Tongue (tissue), 2 donors: ENCODE data around the gene NDUFA11. TPM values are rescaled to one million over a fixed set of nuclear protein-coding genes. Genes with fewer than 3 reads are reported as not detected.
A peak's percentile ranks its signal among the peaks of the same experiment; 100 is the strongest.

Experiments
- DNase-seq: peaks from one replicate; pipeline ENCODE4 v3.0.0-alpha.2; 2015
- total RNA-seq: library from RNA; depleted of rRNA; stranded (reverse); fragments of >200 nt; gene quantifications from one replicate; pipeline ENCODE4 v1.2.3, GENCODE V29; 2014

Gene NDUFA11
- 139 TPM for total RNA-seq

GRCh38 chr19:5903624-5904351 lies at the start of gene NDUFA11:
NDUFA11 (minus strand) TSS chr19:5903790; CDS start chr19:5903708, 82 bp downstream.
- peak; percentile 98 for DNase-seq

- DNase-seq, result no peak
These were observed 49.5 kb upstream of the NDUFA11 start for GRCh38 chr19:5953030-5953589.

- no peak for DNase-seq
These were observed 48.8 kb upstream of the NDUFA11 start for GRCh38 chr19:5952193-5953029.

DNA sequence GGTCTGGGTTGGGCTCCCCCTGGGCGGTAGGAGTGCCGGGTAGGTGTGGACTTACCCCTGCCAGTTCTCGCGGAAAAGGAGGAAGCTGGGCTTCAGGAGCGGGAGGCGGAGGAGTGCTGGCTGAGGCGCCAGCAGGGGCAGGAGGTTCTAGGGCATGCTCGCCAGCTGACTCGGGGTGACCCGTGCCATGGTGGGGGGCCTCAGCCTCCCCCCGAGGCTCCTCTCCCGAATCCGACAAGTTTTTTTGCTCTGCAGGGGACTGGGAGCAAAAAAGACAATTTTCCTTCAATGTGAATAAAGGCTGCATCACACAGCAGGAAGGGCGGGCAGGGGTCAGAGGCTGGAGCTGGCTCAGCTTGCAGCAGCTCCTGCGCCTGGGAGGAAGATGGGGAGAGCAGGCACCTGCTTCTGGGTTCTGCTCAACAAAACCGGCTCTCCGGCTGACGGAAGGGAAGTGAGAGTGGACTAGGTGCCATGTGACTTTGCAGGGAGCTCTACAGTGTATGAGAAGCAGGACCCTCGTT lies 47.8 kb upstream of the NDUFA11 start:
- DNase-seq, result no peak

DNA sequence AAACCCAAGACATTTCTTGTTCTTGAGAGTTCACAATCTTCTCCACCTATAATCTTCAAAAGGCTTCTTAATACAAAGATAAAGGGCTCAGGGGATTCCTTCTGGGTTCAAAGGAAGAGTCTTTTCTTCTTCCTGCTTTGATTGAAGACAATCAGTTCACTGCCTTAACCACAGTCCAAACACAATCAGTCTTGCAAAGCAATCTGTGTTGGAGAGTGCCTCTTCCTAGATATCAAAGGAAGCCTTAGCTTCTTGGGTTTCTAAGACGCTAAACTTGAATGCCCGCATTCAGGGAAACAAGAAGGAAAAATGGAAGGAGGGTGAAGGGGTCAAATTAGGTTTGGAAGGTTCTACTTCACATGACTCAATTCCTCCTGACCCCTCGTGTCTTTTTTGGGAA lies 47.2 kb upstream of the NDUFA11 start:
- DNase-seq, result no peak

DNA sequence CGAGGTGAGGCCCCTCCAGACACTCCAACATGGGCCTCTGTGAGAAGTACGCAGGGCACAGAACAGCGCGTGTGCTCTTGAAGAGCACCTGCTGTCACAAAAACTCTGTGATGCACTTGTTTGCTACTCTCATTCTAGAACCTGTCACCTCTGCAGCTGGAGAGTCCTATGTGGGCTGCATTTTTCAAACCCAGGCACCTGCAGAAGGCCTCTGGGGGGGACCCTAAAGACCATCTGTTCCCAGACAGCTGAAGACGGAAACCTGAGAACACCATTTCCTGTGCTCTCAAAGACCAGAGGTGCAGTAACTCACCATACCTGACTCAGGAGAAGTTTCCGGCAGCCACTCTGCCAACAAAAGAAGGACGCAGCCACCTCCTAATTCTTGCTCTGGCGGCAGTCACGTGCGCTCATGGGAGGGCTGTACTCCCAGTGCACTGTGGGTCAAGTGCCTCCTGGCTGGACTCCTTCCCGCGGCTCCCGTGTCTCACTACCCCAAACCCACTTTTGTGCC lies 46.3 kb upstream of the NDUFA11 start:
- no peak for DNase-seq

DNA sequence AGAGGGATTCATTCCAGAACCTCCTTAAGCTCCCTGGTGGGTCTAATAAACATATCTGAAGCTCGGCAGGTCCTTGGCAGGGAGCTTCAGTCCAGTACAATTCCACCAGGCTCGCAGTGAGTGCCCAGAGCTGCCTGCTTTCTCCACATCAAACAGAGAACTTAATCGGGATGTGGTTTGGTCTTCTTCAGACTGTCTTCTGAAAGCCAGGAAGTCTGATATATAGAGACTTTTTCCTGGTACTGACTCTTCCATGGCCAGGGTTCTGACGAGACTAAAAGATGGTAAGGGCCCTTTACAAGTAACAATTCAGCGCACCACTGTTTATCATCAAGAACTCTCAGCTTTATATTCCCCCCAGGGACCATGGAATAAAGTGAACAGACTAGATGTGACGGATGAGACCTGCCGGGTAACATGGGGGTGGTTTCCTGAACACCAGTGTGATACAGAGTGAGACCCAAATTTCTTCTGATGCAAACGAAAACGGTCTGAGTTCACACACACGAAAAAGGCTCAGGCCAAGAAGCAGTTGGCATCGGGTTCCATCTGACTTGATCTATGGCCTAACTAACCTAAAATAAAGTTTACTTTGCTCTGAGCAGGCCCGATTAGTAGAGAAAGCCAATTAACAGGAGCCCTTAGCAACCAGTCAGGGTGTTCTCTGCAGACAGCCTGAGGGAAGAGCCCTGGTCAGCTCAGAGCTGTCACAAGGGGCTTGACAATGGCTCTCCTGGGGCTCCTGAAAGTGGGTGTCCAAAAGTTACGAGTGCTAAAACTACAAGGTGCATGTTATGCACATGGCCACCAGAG lies 45.4 kb upstream of the NDUFA11 start:
- no peak for DNase-seq

- DNase-seq, result no peak
These were observed 43.8 kb upstream of the NDUFA11 start for GRCh38 chr19:5947435-5947834.

DNA sequence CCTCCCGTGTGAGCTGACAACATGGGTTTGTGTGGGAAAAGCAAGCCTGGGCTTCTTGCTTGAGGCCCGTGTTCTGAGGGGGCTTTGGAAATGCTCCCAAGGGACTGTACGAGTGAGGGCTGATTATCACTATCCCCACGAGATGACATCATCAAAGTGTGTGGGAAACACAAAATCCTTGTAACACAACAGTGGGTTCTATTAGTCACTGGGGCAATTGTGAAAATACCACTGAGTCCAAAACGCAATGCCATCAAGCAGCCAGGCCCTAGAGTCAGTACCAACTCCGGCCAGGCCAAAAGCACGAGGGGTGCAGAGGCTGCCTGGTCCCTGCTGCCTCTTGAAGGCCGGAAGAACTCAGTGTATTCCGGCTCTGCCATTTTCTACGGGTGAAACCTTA lies 40.0 kb upstream of the NDUFA11 start:
- DNase-seq, result no peak

- DNase-seq, result peak; percentile 40
These were observed 39.5 kb upstream of the NDUFA11 start for GRCh38 chr19:5943045-5943444.

DNA sequence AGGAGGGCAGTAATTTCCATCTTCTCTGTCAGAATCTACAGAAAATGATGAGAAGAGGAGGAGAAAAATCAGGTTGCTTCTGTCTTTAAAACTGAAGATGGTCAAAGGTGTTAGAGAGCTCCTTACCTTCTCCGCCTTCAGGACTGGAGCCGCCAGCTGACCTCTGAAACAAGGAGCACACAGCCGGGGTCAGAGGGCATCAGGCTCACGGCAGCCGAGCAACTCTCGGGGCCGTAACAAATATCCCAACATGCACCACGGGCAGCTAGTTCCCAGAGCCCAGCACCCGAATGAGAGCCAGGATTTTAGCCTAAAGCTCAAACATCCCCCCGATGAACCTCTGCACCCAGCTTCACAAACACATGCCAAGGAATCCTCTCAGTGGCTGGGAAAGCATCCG lies 38.1 kb upstream of the NDUFA11 start:
- DNase-seq, result no peak

GRCh38 chr19:5940260-5941208 lies 36.9 kb upstream of the NDUFA11 start:
- no peak for DNase-seq

GRCh38 chr19:5937550-5937949 lies 34.0 kb upstream of the NDUFA11 start:
- DNase-seq, result no peak

GRCh38 chr19:5936292-5936592 lies 32.7 kb upstream of the NDUFA11 start:
- DNase-seq, result no peak

GRCh38 chr19:5935473-5936291 lies 32.1 kb upstream of the NDUFA11 start:
- no peak for DNase-seq

GRCh38 chr19:5934774-5935472 lies 31.3 kb upstream of the NDUFA11 start:
- DNase-seq, result peak; percentile 66

GRCh38 chr19:5934069-5934401 lies 30.4 kb upstream of the NDUFA11 start:
- DNase-seq, result no peak

GRCh38 chr19:5933391-5934068 lies 29.9 kb upstream of the NDUFA11 start:
- no peak for DNase-seq
